Lower lobe of right lung (tissue), 2 donors: Measurements from ENCODE around the gene DUOXA1. TPM values are rescaled to one million over a fixed set of nuclear protein-coding genes. Genes with fewer than 3 reads are reported as not detected.

Experiments used
- ATAC-seq, 2 donors: fragments of 200-7000 bp; cut with Tn5 transposase; one replicate each; pipeline ENCODE4 v1.9.1; 2020 to 2022; ENCODE audit warnings: mild to moderate bottlenecking in 2 of 2, moderate library complexity in 2 of 2
- DNase-seq: peaks from one replicate; pipeline ENCODE4 v3.0.0-alpha.2; 2020
- H3K27ac ChIP-seq: fragments of 200-600 bp; one replicate; pipeline ENCODE4 v1.8.0; 2022
- H3K27me3 ChIP-seq: fragments of 200-600 bp; one replicate; pipeline ENCODE4 v1.8.0; 2022; ENCODE audit warnings: low read depth
- H3K36me3 ChIP-seq: fragments of 200-600 bp; one replicate; pipeline ENCODE4 v1.8.0; 2022; ENCODE audit warnings: mild to moderate bottlenecking
- H3K4me1 ChIP-seq: fragments of 200-600 bp; one replicate; pipeline ENCODE4 v1.8.0; 2022
- H3K4me3 ChIP-seq: fragments of 200-600 bp; one replicate; pipeline ENCODE4 v1.8.0; 2022; ENCODE audit warnings: mild to moderate bottlenecking
- H3K9me3 ChIP-seq: fragments of 200-600 bp; one replicate; pipeline ENCODE4 v1.8.0; 2022
- intact Hi-C: fragments of 100-400 bp; cut with DNase I; formaldehyde crosslinking; loops from one replicate; pipeline ENCODE4 v1.11.0; 2022
- total RNA-seq: library from RNA; stranded (reverse); fragmentation: NEBNext Ultra II Directional; extraction: Animal tissue kit (Norgen Biotek cat#: 25700); gene quantifications from one replicate; pipeline ENCODE4 v1.2.1, GENCODE V29; 2021
- TF ChIP-seq, protein P1 (sequence below): fragments of 200-600 bp; IDR thresholded peaks from one replicate; pipeline ENCODE4 v1.8.0; 2022; ENCODE audit warnings: antibody characterized with exemption, mild to moderate bottlenecking
- donor health status: DM: no; HTN: yes; CAD: no; lungs with severe emphysema.

The DUOXA1 gene
- total RNA-seq, 1 donor from 2014 or later = 131 TPM

DNA sequence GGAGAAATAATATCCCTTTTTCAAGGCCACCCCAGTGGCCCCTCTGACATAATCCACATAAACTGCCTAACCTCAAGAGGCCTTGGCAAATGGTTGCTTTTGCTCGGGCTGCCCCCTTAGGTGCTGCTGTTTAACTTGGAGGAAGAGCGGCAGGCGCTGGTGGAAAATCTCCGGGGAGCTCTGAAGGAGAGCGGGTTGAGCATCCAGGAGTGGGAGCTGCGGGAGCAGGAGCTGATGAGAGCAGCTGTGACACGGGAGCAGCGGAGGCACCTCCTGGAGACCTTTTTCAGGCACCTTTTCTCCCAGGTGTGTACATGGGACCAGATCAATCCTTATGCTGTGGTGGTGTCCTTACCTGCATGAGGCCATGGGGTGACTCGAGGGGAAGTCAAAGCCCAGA lies 15.1 kb upstream of the DUOXA1 start:
- DNase-seq = no peak
- H3K27ac ChIP-seq = no peak overlapping the region
- peaks cover 21% of the 10 kb centered on the region for H3K4me1 ChIP-seq
- ATAC-seq = no peak
- TF ChIP-seq, protein P1, sequence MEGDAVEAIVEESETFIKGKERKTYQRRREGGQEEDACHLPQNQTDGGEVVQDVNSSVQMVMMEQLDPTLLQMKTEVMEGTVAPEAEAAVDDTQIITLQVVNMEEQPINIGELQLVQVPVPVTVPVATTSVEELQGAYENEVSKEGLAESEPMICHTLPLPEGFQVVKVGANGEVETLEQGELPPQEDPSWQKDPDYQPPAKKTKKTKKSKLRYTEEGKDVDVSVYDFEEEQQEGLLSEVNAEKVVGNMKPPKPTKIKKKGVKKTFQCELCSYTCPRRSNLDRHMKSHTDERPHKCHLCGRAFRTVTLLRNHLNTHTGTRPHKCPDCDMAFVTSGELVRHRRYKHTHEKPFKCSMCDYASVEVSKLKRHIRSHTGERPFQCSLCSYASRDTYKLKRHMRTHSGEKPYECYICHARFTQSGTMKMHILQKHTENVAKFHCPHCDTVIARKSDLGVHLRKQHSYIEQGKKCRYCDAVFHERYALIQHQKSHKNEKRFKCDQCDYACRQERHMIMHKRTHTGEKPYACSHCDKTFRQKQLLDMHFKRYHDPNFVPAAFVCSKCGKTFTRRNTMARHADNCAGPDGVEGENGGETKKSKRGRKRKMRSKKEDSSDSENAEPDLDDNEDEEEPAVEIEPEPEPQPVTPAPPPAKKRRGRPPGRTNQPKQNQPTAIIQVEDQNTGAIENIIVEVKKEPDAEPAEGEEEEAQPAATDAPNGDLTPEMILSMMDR = no peak
- H3K27me3 ChIP-seq = no peaks in the 10 kb centered on the region
- intact Hi-C loops = no loop called here
- H3K36me3 ChIP-seq = peaks cover 58% of the 10 kb centered on the region
- no peaks in the 10 kb centered on the region for H3K9me3 ChIP-seq
- H3K4me3 ChIP-seq = no peak overlapping the region

DNA sequence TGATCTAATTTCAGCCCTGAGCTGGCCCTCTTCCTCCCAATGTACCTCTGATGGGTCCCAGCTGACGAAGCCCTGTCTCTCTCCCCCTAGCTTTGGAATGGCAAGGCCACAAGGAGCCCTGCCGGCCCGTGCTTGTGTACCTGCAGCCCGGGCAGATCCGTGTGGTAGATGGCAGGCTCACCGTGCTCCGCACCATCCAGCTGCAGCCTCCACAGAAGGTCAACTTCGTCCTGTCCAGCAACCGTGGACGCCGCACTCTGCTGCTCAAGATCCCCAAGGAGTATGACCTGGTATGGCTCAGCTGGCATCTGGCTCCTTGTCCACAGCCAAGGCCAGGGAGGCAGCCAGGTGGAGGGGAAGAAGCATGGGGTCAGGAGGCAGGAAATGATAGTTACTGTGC lies 14.3 kb upstream of the DUOXA1 start:
- no peaks in the 10 kb centered on the region for H3K9me3 ChIP-seq
- intact Hi-C loops = no loop called here
- ATAC-seq = no peak
- no peak overlapping the region for H3K27ac ChIP-seq
- H3K36me3 ChIP-seq = peaks cover 58% of the 10 kb centered on the region
- no peak for DNase-seq
- H3K4me1 ChIP-seq = peaks cover 21% of the 10 kb centered on the region
- H3K27me3 ChIP-seq = no peaks in the 10 kb centered on the region
- no peak overlapping the region for H3K4me3 ChIP-seq
- TF ChIP-seq, protein P1 = no peak

DNA sequence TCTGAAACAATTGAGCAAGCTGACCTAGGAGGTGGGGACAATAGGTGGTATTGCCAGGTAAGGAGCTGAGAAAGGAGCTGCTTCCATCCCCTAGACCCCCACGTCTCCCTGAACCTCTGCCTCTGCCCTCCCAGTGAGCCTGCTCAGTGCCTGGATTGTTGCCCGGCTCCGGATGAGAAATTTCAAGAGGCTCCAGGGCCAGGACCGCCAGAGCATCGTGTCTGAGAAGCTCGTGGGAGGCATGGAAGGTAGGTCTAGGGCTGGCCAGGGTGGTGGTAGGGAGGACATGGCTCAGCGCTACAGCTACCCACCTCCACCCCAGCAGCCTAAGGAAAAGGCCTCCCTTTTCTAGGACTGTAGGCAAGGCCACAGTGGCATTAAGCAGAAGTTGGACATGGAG lies 13.4 kb upstream of the DUOXA1 start:
- H3K4me1 ChIP-seq = peaks cover 21% of the 10 kb centered on the region
- DNase-seq = no peak
- no peak for ATAC-seq
- peaks cover 3% of the 10 kb centered on the region for H3K27me3 ChIP-seq
- TF ChIP-seq, protein P1 = no peak
- peaks cover 54% of the 10 kb centered on the region for H3K36me3 ChIP-seq
- no peaks in the 10 kb centered on the region for H3K9me3 ChIP-seq
- no peak overlapping the region for H3K27ac ChIP-seq
- H3K4me3 ChIP-seq = no peak overlapping the region
- intact Hi-C loops = no loop called here

DNA sequence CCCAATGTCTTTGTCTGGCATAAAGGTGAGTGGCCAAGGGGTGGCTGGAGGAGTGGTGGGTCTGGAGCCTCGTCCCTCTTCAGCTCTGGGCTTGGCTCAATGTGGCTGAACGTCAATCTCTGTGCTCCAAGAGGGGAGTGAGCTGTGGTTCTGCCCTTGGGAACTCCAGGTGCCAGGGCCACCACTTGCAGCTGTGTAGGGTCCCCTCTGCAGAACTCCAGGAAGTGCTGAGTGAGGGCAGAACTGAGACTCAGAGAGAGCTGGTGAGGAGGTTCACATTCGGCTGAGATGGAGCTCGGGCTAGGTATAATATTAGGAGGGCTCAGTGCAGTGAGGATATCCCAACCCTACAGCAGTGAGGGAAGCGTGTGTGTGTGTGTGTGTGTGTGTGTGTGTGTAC lies 11.7 kb upstream of the DUOXA1 start:
- DNase-seq (no peak), ATAC-seq (no peak)
- Histone ChIP-seq H3K4me3 (no peak overlapping the region), H3K9me3 (no peaks in the 10 kb centered on the region), H3K27ac (no peak overlapping the region), H3K36me3 (peaks cover 39% of the 10 kb centered on the region), H3K4me1 (peaks cover 19% of the 10 kb centered on the region), H3K27me3 (peaks cover 10% of the 10 kb centered on the region)
- intact Hi-C loops = no loop called here
- TF ChIP-seq, protein P1 = no peak

DNA sequence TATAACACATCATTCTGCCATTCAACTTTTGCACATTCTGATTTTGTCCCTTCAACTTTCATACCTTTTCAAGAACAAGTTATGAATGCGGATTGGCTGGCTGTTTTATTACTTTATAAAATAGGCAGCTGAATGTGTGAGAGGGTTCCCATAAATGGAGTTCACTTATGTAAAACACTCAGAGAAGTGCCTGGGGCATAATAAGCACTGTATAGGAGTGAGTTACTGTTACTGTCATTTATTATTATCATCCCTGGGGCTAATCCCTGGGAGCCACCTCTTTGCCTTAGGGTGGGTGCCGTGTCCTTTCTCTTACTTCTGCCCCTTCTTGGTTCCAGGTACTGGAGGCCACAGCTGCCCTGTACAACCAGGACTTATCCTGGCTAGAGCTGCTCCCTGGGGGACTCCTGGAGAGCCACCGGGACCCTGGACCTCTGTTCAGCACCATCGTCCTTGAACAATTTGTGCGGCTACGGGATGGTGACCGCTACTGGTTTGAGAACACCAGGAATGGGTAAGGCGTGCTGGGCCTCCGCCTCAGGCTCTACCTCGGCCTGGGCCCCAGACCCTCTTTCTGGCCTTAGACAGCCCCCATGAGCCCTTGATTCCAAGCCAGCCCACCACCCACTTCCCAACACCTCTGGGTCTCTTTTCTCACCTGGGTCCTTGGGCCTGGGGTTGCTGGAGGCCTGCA lies 11.0 kb upstream of the DUOXA1 start:
- TF ChIP-seq, protein P1 = no peak
- peaks cover 34% of the 10 kb centered on the region for H3K36me3 ChIP-seq
- no peaks in the 10 kb centered on the region for H3K9me3 ChIP-seq
- peaks cover 12% of the 10 kb centered on the region for H3K27me3 ChIP-seq
- no peak overlapping the region for H3K4me3 ChIP-seq
- intact Hi-C loops = no loop called here
- H3K4me1 ChIP-seq = peaks cover 14% of the 10 kb centered on the region
- no peak for DNase-seq
- H3K27ac ChIP-seq = peak overlapping the region; percentile 8
- ATAC-seq = no peak
